Peyer's patch (tissue), 4 donors: Measurements from ENCODE around the gene TFF2.

Source experiments
- CTCF ChIP-seq, 6 experiments: fragments of 450-650 bp in 4 of 6; fragments of 200-600 bp in 2 of 6; sonication (generic) in 1 of 6; IDR thresholded peaks; one replicate each; pipeline ENCODE4 v1.5.1; 2017 to 2019; ENCODE audit warnings: antibody characterized with exemption in 6 of 6, mild to moderate bottlenecking in 3 of 6, moderate library complexity in 1 of 6
- POLR2A ChIP-seq, 2 donors: fragments of 450-650 bp; IDR thresholded peaks; one replicate each; pipeline ENCODE4 v1.5.1; 2017; ENCODE audit warnings: antibody characterized with exemption in 2 of 2, mild to moderate bottlenecking in 2 of 2, moderate library complexity in 2 of 2

- TF ChIP-seq CTCF (IDR thresholded peaks at IDR 0.05) (no peak), POLR2A (IDR thresholded peaks at IDR 0.05) (no peak)
These were observed 6.2 kb downstream of the TFF2 start for GRCh38 chr21:42344631-42345030.
